Effector memory CD4-positive, alpha-beta T cell (primary cell): ENCODE data around the gene UVSSA.
"Not testable (repeated sequence)": the region's sequence is repeated elsewhere in the genome, so short reads cannot be mapped to it uniquely, and the experiment has no call there.

Experiments used
- DNase-seq, 3 donors: peaks; one replicate each; pipeline ENCODE4 v3.0.0-alpha.2; 2020
- H3K27ac ChIP-seq: 2 replicates; pipeline ENCODE4 v1.7.0; 2013; ENCODE audit warnings: mild to moderate bottlenecking, low read length, moderate library complexity; ENCODE audit not compliant: insufficient read depth, poor library complexity, severe bottlenecking
- H3K27me3 ChIP-seq: replicated peaks from 2 replicates; pipeline ENCODE4 v1.7.0; 2013; ENCODE audit warnings: mild to moderate bottlenecking, low read length; ENCODE audit not compliant: insufficient read depth, control insufficient read depth, poor library complexity, severe bottlenecking
- H3K36me3 ChIP-seq: 2 replicates; pipeline ENCODE4 v1.7.0; 2013; ENCODE audit warnings: mild to moderate bottlenecking, low read length, moderate library complexity; ENCODE audit not compliant: control insufficient read depth, insufficient read depth
- H3K4me1 ChIP-seq: 2 replicates; pipeline ENCODE4 v1.7.0; 2013; ENCODE audit warnings: low read length, mild to moderate bottlenecking; ENCODE audit not compliant: control insufficient read depth, insufficient read depth, poor library complexity, severe bottlenecking
- H3K4me3 ChIP-seq: 2 replicates; pipeline ENCODE4 v1.7.0; 2013; ENCODE audit warnings: low read length, low read depth, mild to moderate bottlenecking; ENCODE audit not compliant: insufficient read depth, poor library complexity, severe bottlenecking
- H3K9me3 ChIP-seq: 2 replicates; pipeline ENCODE4 v1.7.0; 2013; ENCODE audit warnings: mild to moderate bottlenecking, low read length, moderate library complexity; ENCODE audit not compliant: control insufficient read depth

UVSSA gene

GRCh38 chr4:1382776-1383727 lies 36.0 kb downstream of the UVSSA start:
- H3K9me3 ChIP-seq: no peaks in the 10 kb centered on the region
- H3K4me1 ChIP-seq: no peaks in the 10 kb centered on the region
- H3K4me3 ChIP-seq: no peak overlapping the region
- H3K36me3 ChIP-seq: peaks cover 6% of the 10 kb centered on the region
- no peaks in the 10 kb centered on the region for H3K27me3 ChIP-seq
- no peak for DNase-seq
- H3K27ac ChIP-seq: no peak overlapping the region

GRCh38 chr4:1383728-1384591 lies 37.0 kb downstream of the UVSSA start:
- Histone ChIP-seq H3K27ac (no peak overlapping the region), H3K27me3 (no peaks in the 10 kb centered on the region), H3K9me3 (no peaks in the 10 kb centered on the region), H3K4me3 (no peak overlapping the region), H3K36me3 (peaks cover 6% of the 10 kb centered on the region), H3K4me1 (no peaks in the 10 kb centered on the region)
- no peak for DNase-seq

GRCh38 chr4:1384675-1385372 lies 37.8 kb downstream of the UVSSA start:
- DNase-seq: no peak
- no peak overlapping the region for H3K27ac ChIP-seq

GRCh38 chr4:1385373-1386340 lies 38.6 kb downstream of the UVSSA start:
- Histone ChIP-seq H3K36me3 (peaks cover 6% of the 10 kb centered on the region), H3K4me3 (no peak overlapping the region), H3K27ac (no peak overlapping the region), H3K4me1 (no peaks in the 10 kb centered on the region), H3K27me3 (no peaks in the 10 kb centered on the region), H3K9me3 (no peaks in the 10 kb centered on the region)
- DNase-seq: no peak

More at GRCh38 chr4:1384675-1385372, 37.8 kb downstream of the UVSSA start:
- Histone ChIP-seq H3K9me3 (no peaks in the 10 kb centered on the region), H3K4me1 (no peaks in the 10 kb centered on the region), H3K36me3 (peaks cover 6% of the 10 kb centered on the region), H3K4me3 (no peak overlapping the region), H3K27me3 (no peaks in the 10 kb centered on the region)

GRCh38 chr4:1393363-1393762 lies 46.4 kb downstream of the UVSSA start:
- not testable (repeated sequence) for H3K9me3 ChIP-seq, H3K36me3 ChIP-seq, H3K4me3 ChIP-seq, H3K4me1 ChIP-seq, DNase-seq, H3K27me3 ChIP-seq, H3K27ac ChIP-seq

- H3K27ac ChIP-seq: no peak overlapping the region
- peaks cover 10% of the 10 kb centered on the region for H3K36me3 ChIP-seq
- H3K4me1 ChIP-seq: no peaks in the 10 kb centered on the region
- no peaks in the 10 kb centered on the region for H3K9me3 ChIP-seq
- H3K27me3 ChIP-seq: no peaks in the 10 kb centered on the region
- no peak overlapping the region for H3K4me3 ChIP-seq
- DNase-seq: no peak
Measured at GRCh38 chr4:1393866-1394265, 46.9 kb downstream of the UVSSA start.

GRCh38 chr4:1394554-1395388 lies 47.8 kb downstream of the UVSSA start:
- DNase-seq, H3K4me3 ChIP-seq, H3K4me1 ChIP-seq, H3K9me3 ChIP-seq, H3K27me3 ChIP-seq, H3K36me3 ChIP-seq, H3K27ac ChIP-seq: not testable (repeated sequence)

- not testable (repeated sequence) for H3K36me3 ChIP-seq, H3K4me3 ChIP-seq, H3K27ac ChIP-seq, DNase-seq, H3K27me3 ChIP-seq, H3K9me3 ChIP-seq, H3K4me1 ChIP-seq
Measured at GRCh38 chr4:1395389-1395820, 48.4 kb downstream of the UVSSA start.
